OCI-LY3 (cell line): ENCODE data around the gene GIT2.
A peak's percentile ranks its signal among the peaks of the same experiment; 100 is the strongest.

ENCODE experiments used
- H2AFZ ChIP-seq: fragments of 200-600, 300-600 bp; shearing (Covaris generic); 2 replicates; pipeline ENCODE4 v1.6.0; 2014; ENCODE audit warnings: antibody characterized with exemption, low read depth, low read length
- H3K27ac ChIP-seq: fragments of 200-600, 300-600 bp; sonication (generic); 2 replicates; pipeline ENCODE4 v1.5.1; 2014; ENCODE audit warnings: mild to moderate bottlenecking, low read length, moderate library complexity, mixed read lengths
- H3K27me3 ChIP-seq: fragments of 200-600, 300-600 bp; sonication (generic); 2 replicates; pipeline ENCODE4 v1.6.1; 2014; ENCODE audit warnings: low read depth, low read length, mixed read lengths
- H3K36me3 ChIP-seq: fragments of 200-600, 300-600 bp; sonication (generic); replicated peaks from 2 replicates; pipeline ENCODE3; 2014; ENCODE audit warnings: low read depth, low read length, mixed read lengths
- H3K4me1 ChIP-seq: fragments of 300-600, 200-600 bp; sonication (generic); 2 replicates; pipeline ENCODE4 v1.6.1; 2014; ENCODE audit warnings: low read length, mixed read lengths
- H3K4me2 ChIP-seq: fragments of 200-600, 300-600 bp; sonication (generic); 2 replicates; pipeline ENCODE4 v1.6.1; 2014; ENCODE audit warnings: low read length, mixed read lengths
- H3K4me3 ChIP-seq: fragments of 300-600, 200-600 bp; sonication (generic); 2 replicates; pipeline ENCODE4 v1.5.1; 2014; ENCODE audit warnings: antibody characterized with exemption, mild to moderate bottlenecking, low read length, moderate library complexity
- H3K79me2 ChIP-seq: fragments of 300-600, 200-600 bp; shearing (Covaris generic); 2 replicates; pipeline ENCODE4 v1.6.1; 2014; ENCODE audit warnings: mild to moderate bottlenecking, low read length, mixed read lengths
- H3K9ac ChIP-seq: fragments of 300-600, 200-600 bp; shearing (Covaris generic); 2 replicates; pipeline ENCODE4 v1.6.0; 2014; ENCODE audit warnings: mild to moderate bottlenecking, low read length, moderate library complexity
- H3K9me3 ChIP-seq: fragments of 200-600, 300-600 bp; shearing (Covaris generic); 2 replicates; pipeline ENCODE4 v1.6.1; 2014; ENCODE audit warnings: low read length, mixed read lengths; ENCODE audit not compliant: insufficient read depth
- H4K20me1 ChIP-seq: fragments of 200-600, 300-600 bp; sonication (generic); 2 replicates; pipeline ENCODE4 v1.6.1; 2016; ENCODE audit warnings: low read length, mixed read lengths; ENCODE audit not compliant: insufficient read depth
- CTCF ChIP-seq: fragments of 200-600, 300-600 bp; sonication (generic); IDR thresholded peaks from 2 replicates; pipeline ENCODE4 v1.5.1; 2014; ENCODE audit warnings: antibody characterized with exemption, low read length, low read depth
- EZH2phosphoT487 ChIP-seq: fragments of 200-600 bp; shearing (Covaris generic); IDR thresholded peaks from 2 replicates; pipeline ENCODE4 v1.6.1; 2018; ENCODE audit warnings: antibody characterized with exemption, mixed run types, low read depth

GIT2 gene

GRCh38 chr12:109947521-109947920 lies 48.6 kb downstream of the GIT2 start:
- Histone ChIP-seq H3K4me3 (no peak overlapping the region), H3K36me3 (peaks cover 79% of the 10 kb centered on the region)

GRCh38 chr12:109946913-109947312 lies 49.3 kb downstream of the GIT2 start:
- peaks cover 23% of the 10 kb centered on the region for H3K4me1 ChIP-seq
- H3K27ac ChIP-seq: no peak overlapping the region
- no peak overlapping the region for H2AFZ ChIP-seq
- TF ChIP-seq EZH2phosphoT487 (no peak), CTCF (no peak)
- no peaks in the 10 kb centered on the region for H3K9me3 ChIP-seq
- no peak overlapping the region for H3K9ac ChIP-seq
- no peak overlapping the region for H3K4me2 ChIP-seq
- no peaks in the 10 kb centered on the region for H3K27me3 ChIP-seq
- peaks cover 74% of the 10 kb centered on the region for H3K36me3 ChIP-seq
- peaks cover 2% of the 10 kb centered on the region; the same call in 1 of the 2 replicates for H4K20me1 ChIP-seq
- peaks cover 9% of the 10 kb centered on the region; the same call in 1 of the 2 replicates for H3K79me2 ChIP-seq
- no peak overlapping the region for H3K4me3 ChIP-seq

More at GRCh38 chr12:109947521-109947920, 48.6 kb downstream of the GIT2 start:
- H3K9me3 ChIP-seq: no peaks in the 10 kb centered on the region
- H3K27me3 ChIP-seq: no peaks in the 10 kb centered on the region
- H3K27ac ChIP-seq: peak overlapping the region; percentile 21
- H3K9ac ChIP-seq: no peak overlapping the region
- peak overlapping the region; percentile 44 for H3K4me2 ChIP-seq
- no peak for TF ChIP-seq CTCF
- no peak for TF ChIP-seq EZH2phosphoT487
- peaks cover 9% of the 10 kb centered on the region; the same call in 1 of the 2 replicates for H3K79me2 ChIP-seq
- peaks cover 3% of the 10 kb centered on the region; the same call in 1 of the 2 replicates for H4K20me1 ChIP-seq
- H3K4me1 ChIP-seq: peaks cover 28% of the 10 kb centered on the region
- no peak overlapping the region for H2AFZ ChIP-seq

GRCh38 chr12:109946505-109946904 lies 49.7 kb downstream of the GIT2 start:
- Histone ChIP-seq H3K4me1 (peaks cover 23% of the 10 kb centered on the region), H3K9ac (no peak overlapping the region), H3K36me3 (peaks cover 70% of the 10 kb centered on the region), H3K27me3 (no peaks in the 10 kb centered on the region), H4K20me1 (peaks cover 2% of the 10 kb centered on the region; the same call in 1 of the 2 replicates), H2AFZ (no peak overlapping the region), H3K27ac (no peak overlapping the region), H3K4me2 (no peak overlapping the region), H3K4me3 (no peak overlapping the region), H3K9me3 (no peaks in the 10 kb centered on the region), H3K79me2 (peaks cover 9% of the 10 kb centered on the region; the same call in 1 of the 2 replicates)
- no peak for TF ChIP-seq CTCF

DNA sequence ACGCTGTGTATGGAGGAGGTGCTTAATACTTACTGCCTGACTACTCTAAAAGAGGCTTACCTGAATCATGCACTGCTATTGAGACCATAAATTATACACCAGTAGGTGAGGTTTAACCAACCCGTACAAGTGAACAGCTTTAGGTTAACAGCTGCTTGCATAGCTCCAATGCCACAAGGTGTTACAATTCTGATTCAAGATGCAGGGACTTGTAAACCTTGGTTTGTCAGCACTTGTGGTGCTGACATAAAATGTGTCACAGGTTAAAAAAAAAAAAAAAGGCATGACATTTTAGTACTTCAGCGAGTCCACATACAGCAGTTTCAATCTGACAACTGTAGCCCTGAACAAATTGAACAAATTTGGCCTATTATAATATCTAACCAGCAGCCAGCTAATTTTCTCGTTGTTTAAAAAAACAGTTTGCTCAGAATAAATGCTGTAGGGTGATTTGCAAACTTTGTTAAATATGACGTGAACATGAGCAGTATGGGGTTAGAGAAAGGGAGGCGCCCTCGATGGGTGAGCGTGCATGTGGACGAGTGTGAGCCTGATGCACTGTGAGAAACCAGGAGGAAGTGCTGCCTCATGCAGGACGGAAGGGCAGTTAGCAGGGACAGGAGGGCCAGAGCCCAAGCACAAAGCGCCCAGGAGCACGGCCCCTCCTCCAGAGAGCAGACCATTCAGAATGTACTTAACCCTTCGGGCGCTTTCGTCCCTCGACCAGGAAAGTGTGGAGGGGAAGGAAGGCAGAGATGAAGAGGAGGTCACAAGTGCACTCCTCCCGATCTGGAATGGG lies 51.4 kb downstream of the GIT2 start:
- H3K9ac ChIP-seq: no peak overlapping the region
- H2AFZ ChIP-seq: no peak overlapping the region
- H3K36me3 ChIP-seq: peaks cover 60% of the 10 kb centered on the region
- TF ChIP-seq CTCF (no peak), EZH2phosphoT487 (no peak)
- peaks cover 23% of the 10 kb centered on the region for H3K4me1 ChIP-seq
- no peak overlapping the region for H3K27ac ChIP-seq
- no peak overlapping the region for H3K4me2 ChIP-seq
- no peaks in the 10 kb centered on the region for H3K27me3 ChIP-seq
- H3K79me2 ChIP-seq: peaks cover 9% of the 10 kb centered on the region; the same call in 1 of the 2 replicates
- peaks cover 2% of the 10 kb centered on the region; the same call in 1 of the 2 replicates for H4K20me1 ChIP-seq
- H3K4me3 ChIP-seq: no peak overlapping the region
- H3K9me3 ChIP-seq: no peaks in the 10 kb centered on the region
